Effector CD4-positive, alpha-beta T cell (primary cell): ENCODE measurements around the gene USP37.

Experiments used
- DNase-seq: peaks from one replicate; pipeline ENCODE4 v3.0.0-alpha.2; 2020

Gene USP37

DNA sequence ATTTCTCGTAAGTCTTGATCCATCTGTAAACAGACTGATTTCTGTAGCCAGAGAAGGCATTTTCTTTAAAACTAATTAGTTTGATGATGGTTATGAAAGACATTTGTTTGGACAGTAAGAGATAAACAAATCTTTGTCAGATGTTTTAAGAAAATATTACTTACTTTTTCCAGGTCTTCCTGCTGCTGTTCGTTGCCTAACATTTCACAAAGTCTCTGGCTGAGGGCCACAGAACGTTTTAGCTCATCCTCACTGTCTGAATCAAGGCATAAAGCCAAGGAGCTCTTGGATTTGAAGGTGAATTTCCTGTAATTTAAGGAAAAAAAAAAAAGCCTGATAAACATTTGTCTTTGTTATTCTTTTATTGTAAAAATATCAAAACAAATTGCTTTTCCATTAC lies 91.5 kb downstream of the USP37 start:
- DNase-seq: no peak

GRCh38 chr2:218474527-218474926 lies 93.6 kb downstream of the USP37 start:
- DNase-seq: no peak

DNA sequence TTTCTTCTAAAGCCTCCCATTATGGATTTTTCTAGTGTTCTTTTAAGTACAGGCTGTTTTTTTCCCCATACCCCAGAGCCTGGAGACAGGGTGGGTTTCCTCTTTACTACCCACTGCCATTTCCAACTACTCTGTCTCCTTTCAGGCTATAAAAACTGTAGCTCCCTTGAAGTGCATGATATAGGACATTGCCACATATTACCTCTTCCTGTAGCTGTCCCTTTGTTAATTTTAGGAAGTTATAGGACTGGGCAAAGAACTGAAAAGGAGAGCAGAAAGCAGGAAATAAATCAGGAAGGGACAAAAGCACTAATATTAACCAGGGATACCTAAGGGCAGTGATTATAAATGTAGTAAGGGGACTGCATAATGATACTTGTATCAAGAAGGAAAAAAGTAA lies 95.2 kb downstream of the USP37 start:
- DNase-seq: no peak

DNA sequence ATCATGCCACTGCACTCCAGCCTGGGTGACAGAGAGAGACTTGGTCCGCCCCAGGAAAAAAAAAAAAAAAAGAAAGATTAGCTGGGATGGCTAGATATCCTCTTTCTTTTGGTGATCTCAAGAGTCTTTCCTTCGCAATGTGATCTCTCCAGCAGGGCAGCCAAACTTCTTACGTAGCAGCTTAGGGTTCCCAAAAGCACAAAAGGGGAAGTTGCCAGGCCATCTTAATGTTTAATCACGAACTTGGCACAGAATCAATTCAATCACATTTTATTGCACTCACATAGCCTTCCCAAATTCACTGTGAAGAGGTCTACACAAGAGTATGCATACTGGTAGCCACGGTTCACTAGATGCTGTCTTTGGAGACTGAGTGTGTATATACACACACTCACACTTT lies 96.2 kb downstream of the USP37 start:
- DNase-seq: no peak

DNA sequence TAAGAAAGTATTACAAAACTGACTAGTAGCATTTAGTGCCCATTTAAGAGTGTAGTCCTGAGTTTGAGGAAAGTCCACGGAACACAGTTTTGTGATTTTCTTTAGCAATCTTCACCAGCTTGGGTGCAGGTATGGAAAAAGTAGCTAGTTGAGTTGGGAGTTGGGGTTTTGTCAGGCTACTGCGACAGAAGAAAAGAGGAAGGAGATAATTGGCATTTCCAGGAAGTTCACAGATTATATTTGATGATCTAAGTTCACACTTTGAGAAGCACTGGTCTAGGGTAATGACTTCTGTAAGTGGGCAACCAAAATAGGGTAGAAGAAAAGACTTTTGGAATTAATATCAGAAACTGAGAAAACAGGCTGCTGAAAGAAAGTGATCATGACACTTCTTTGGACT lies 97.1 kb downstream of the USP37 start:
- no peak for DNase-seq

DNA sequence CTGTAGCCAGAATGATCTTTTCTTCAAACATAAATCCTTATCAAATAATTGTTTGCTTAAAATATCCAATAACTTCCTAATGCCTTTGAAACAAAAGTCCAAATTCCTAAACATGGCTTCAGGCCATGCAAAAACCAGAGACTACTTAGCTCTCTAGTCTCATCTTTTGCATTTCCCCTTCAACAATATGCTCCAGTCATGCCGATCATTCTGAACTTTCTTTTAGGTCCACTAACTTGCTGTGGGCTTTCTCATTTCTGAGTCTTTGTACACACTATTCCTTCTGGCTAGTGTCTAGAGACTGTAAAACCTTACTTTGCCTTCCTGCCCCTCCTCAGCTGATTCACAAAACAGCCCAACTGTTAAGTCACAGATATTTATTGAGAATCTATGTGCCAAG lies 97.7 kb downstream of the USP37 start:
- no peak for DNase-seq

GRCh38 chr2:218465987-218466633 lies 102.0 kb downstream of the USP37 start:
- DNase-seq: no peak

DNA sequence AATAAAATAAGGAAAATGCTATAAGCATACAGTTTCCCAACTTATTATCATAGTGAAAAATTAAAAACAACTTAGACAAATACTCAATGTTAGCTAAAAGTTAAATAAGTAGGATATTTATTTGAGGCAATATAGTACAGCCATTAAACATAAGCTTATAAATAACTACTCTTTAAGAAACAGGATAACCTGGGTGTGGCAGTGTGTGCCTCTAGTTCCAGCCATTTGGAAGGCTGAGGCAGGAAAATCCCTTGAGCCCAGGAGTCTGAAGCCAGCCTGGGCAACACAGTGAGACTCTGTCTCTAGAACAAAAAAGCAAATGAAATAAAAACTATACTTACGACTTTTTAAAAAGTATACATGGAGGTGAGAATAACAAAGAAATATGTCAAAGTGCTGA lies 109.6 kb downstream of the USP37 start:
- no peak for DNase-seq

- no peak for DNase-seq
Measured at GRCh38 chr2:218456849-218457248, 111.3 kb downstream of the USP37 start.

GRCh38 chr2:218452079-218452478 lies 116.1 kb downstream of the USP37 start:
- DNase-seq: no peak

GRCh38 chr2:218448934-218449333 lies 119.2 kb downstream of the USP37 start:
- DNase-seq: no peak

DNA sequence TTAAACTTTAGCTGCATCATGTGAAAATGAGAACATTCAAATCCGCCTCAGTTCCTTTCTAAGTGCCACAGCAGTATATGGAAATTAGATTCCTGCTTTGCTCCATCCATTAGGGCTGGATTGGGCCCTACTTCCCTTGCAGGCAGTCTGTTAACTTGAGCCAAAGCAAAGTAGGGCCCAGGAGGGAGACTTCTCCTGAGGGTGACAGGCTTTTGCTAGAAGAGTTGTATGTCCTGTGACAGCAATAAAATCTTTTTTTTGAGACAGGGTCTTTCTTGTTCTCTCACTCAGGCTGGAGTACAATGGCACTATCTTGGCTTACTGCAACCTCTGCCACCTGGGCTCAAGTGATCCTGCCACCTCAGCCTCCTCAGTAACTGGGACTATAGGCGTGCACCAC lies 121.1 kb downstream of the USP37 start:
- DNase-seq: no peak

DNA sequence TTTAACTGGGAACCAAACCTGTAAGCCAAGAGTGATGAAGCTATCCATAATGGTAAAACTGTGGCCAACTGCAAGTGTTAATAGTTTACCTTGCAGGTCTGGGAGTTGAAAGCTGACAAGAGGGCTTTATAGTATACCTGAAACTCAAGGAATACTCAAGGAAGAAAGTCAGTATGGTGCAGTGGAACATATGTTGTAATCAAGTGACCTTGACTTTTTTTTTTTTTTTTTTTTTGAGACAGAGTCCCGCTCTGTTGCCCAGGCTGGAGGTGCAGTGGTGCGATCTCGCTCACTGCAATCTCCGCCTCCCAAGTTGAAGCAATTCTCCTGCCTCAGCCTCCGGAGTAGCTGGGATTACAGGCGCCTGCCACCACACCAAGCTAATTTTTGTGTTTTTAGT lies 121.6 kb downstream of the USP37 start:
- DNase-seq: no peak

DNA sequence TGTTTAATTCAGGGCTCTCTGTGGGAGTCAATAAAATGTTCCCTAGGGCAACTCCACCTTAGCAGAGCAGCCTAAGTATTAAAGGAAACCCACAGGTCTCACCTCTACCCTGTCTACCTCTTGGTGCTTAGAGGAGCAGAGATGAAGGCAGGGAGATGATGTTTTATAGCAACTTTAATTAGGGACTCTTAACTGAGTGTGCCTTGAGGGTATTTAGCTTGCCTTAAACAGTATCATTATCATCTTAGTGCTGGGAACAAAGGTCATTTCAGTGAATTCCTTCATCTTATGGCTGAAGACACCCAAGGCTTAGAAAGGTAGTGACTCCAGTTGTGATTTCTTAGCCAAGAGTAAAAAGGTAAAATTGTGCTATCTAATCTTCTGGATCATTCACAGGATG lies 122.5 kb downstream of the USP37 start:
- DNase-seq: no peak

GRCh38 chr2:218444692-218445357 lies 123.3 kb downstream of the USP37 start:
- DNase-seq: no peak

- no peak for DNase-seq
Measured at GRCh38 chr2:218438596-218438995, 129.6 kb downstream of the USP37 start.

DNA sequence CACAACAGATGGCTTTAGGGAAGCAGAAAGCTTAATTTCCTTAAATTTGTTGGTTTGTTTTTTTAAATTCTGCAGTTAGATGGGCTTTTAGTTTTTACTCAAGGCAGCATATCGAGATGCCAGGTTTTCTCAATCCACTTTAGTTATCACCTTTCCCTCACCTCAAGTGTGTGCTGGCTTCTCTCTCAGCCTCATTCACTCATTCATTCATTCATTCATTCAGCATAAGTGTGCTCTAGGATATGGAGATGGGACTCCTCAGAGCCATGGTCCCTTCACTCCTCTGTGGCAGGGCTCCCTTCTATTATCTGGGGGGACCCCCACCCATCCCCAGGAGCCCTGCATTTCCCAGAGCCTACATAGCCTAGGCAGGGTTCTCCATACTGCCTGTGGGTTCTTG lies 130.2 kb downstream of the USP37 start:
- DNase-seq: no peak

DNA sequence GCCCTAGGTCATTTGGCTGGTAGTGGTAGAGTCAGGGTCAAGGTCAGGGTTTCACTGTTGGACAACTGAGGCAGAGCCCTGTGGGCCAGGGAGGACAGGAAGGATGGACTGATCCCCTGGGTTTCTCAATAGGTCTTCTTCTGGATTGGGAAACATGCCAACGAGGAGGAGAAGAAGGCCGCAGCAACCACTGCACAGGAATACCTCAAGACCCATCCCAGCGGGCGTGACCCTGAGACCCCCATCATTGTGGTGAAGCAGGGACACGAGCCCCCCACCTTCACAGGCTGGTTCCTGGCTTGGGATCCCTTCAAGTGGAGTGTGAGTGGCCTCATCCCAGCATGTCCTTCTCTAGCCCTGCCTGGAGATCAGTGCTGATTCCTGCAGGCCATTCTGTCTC lies 131.2 kb downstream of the USP37 start:
- no peak for DNase-seq

DNA sequence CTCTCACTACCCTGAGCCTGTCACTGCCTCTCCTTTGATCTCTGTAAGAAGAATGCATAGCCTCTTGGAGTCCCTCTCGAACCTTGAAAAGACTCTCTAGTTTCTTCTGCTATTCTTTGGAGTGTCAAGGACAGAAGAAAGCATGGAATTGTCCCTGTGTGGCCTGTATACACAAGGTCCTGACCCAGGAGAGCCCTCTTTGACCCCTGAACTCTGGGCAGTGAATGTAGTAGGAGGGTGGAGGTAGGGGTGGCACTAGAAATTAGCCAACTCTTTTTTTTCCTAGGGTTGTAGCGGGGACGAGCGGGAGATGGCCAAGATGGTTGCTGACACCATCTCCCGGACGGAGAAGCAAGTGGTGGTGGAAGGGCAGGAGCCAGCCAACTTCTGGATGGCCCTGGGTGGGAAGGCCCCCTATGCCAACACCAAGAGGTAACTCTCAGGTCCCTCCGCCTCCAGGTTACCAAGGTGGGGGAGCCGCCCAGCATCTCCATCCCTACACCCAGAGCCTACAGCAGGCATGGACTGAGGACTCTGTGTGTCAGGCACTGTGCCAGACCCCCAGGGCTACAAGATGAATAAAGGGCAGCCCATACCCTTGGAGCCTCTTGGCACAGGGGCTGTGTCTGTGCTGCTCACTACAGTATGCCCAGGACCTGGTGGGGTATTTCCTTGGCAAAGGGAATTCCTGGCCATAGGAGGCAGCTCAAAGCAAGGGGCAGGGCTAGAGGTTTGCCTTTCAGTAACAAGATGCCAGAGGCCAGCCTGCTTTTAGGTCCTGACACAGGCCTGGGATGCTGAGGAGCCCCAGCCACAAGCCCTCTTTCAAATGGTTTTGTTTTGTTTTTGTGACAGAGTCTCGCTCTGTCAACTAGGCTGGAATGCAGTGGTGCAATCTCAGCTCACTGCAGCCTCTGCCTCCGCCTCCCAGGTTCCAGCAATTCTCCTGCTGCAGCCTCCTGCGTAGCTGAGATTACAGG lies 132.9 kb downstream of the USP37 start:
- no peak for DNase-seq

DNA sequence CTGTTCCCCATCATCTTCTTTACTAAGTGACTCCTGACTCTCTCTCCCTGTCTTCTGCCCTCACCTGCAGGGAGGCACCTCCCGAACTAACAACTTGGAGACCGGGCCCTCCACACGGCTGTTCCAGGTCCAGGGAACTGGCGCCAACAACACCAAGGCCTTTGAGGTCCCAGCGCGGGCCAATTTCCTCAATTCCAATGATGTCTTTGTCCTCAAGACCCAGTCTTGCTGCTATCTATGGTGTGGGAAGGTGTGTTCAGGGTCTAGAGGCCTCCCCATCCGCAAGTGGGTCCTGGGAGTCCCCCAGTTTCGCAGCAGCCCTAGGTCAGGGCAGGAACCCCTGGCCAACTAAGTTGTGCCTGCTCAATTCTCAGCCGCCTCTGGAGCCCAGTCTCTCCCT lies 133.7 kb downstream of the USP37 start:
- no peak for DNase-seq

DNA sequence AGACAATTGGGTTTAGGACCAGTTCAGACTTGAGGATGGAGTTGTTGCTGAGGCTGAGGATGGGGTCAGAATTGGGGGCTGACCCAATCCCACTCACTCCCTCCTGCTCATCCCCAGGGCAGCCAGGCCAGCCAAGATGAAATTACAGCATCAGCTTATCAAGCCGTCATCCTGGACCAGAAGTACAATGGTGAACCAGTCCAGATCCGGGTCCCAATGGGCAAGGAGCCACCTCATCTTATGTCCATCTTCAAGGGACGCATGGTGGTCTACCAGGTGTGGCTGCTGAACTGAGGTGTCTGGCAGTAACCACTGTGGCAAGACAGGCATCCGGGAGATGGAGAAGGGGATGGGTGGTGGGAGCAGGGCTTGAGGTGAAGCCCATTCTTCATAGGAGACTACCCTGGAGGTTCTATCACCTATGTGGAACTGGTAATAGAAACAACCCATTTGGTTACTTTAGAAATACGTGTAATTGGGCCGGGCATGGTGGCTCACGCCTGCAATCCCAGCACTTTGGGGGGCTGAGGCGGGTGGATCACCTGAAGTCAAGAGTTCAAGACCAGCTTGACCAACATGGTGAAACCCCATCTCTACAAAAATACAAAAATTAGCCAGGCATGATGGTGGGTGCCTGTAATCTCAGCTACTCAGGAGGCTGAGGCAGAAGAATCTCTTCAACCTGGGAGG lies 135.3 kb downstream of the USP37 start:
- no peak for DNase-seq

DNA sequence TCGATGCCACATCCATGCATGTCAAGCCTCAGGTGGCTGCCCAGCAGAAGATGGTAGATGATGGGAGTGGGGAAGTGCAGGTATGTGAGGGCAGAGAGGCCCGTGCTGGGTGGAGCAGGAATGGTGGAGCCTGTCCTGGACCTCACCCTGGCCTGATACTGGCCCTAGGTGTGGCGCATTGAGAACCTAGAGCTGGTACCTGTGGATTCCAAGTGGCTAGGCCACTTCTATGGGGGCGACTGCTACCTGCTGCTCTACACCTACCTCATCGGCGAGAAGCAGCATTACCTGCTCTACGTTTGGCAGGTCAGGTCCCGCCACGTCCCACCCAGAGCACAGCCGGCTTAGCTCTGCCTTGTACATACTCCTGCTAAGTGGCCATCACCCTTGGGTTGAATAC lies 136.3 kb downstream of the USP37 start:
- no peak for DNase-seq

- DNase-seq: no peak
Measured at GRCh38 chr2:218430721-218431120, 137.4 kb downstream of the USP37 start.
